ENCODE results near the gene MYBBP1A.

Gene MYBBP1A

DNA sequence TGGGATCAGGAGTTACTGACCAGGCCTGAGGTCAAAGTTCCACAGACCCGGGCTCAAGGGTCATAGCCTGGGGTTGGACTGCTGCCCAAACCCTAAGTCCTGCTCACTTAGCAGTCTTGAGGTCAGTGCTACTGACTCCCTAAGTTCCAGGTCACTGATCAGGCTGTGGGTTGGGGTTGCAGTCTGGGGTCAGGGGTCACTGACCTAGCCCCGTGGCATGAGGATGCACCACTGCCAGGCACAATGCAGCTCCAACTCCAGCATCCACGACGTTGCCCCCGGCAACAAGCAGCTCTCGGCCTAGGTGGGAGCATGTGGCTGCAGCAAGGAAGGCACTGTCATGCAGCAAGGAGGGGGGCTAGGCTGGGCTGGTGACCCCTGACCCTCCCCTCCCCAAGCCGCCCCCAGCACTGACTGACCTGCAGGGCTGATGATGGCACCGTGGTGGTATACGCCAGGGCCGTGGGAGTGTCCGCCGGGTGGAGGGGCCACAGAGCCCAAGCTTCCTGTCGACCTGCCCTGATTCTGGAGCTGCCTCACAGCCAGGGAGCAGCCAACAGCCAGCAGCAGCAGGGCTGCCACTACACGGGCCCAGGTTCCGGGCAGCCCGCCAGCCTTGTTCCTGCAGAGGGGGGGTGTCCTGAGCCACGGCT lies 4.1 kb upstream of the MYBBP1A start:
- Mint-ChIP-seq H3K9me3 (no peaks in the 10 kb centered on the region), H3K4me1 (peaks cover 30% of the 10 kb centered on the region), H3K27ac (ENCODE audit: low read depth) (no peak overlapping the region), H3K27me3 (no peaks in the 10 kb centered on the region), H3K36me3 (ENCODE audit: insufficient read depth) (peaks cover 8% of the 10 kb centered on the region), H3K4me3 (no peak overlapping the region)
- ATAC-seq (replicated peaks; ENCODE audit: extremely low read depth, poor library complexity, severe bottlenecking) (no peak), DNase-seq (ENCODE audit: low spot score in 2 of 2) (no peak)

DNA sequence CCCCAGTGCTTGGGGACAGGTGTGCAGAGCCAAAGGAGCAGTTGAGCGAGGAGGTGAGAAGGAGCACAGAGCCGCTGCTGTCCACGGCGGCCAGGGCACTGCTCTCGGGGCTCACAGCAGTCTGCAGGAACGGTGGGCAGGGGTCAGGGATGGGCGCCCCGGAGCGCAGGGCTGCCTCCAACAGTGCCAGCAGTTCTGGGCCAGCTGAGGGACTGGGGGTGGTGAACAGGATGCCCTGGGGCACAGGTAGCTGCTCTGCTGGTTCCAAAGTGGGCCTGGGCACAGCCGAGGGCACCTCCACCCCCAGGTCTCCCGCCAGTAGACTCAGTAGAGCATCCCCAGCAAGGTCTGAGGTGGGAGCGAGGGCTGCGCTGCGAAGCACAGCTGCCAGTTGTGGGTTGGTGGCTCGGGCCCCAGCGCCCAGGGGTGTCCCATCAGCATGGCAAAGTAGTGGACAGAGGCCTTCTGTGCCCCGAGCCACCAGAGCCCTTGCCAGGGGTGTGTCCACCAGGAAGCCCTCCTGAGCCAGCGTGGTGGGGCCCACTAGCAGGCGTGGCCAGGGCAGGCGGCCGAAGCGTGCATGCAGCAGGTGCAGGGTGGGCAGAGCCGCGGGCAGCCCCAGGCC lies 3.3 kb upstream of the MYBBP1A start:
- DNase-seq (ENCODE audit: low spot score in 2 of 2) (no peak), ATAC-seq (replicated peaks; ENCODE audit: extremely low read depth, poor library complexity, severe bottlenecking) (no peak)
- peaks cover 37% of the 10 kb centered on the region for H3K4me1 Mint-ChIP-seq
- H3K4me3 Mint-ChIP-seq, result no peak overlapping the region
- no peak overlapping the region for H3K27ac Mint-ChIP-seq (ENCODE audit: low read depth)
- peaks cover 9% of the 10 kb centered on the region for H3K36me3 Mint-ChIP-seq (ENCODE audit: insufficient read depth)
- H3K9me3 Mint-ChIP-seq, result no peaks in the 10 kb centered on the region
- H3K27me3 Mint-ChIP-seq, result no peaks in the 10 kb centered on the region

DNA sequence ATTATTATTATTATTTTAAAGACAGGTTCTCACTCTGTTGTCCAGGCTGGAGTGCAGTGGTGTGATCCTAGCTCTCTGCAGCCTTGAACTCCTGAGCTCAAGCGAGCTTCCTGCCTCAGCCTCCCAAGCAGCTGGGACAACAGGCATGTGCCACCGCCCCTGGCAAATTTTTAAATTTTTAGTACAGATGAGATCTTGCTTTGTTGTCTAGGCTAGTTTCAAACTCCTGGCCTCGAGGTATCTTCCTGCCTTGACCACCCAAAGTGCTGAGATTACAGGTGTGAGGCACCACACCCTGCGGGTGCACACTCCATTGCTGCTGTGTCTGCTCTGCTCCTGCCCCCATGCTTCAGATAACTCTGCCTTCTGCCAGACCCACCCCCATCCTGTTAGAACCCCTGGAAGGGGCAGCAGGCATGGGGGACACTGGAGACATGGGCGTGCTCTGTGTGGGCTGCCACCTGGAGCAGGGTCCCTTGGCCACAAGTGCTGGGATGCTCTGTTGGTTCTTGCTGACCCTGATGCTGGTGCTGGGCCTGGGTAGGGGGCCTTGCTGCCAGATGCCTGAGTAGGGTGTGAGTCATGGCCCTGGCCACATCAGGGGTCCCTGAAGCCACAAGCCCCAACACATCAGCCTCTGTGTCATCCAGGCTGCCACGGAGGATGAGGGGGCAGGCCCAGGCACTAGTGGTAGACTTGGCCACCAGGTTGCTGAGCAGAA lies 2.6 kb upstream of the MYBBP1A start:
- no peak overlapping the region for H3K4me3 Mint-ChIP-seq
- ATAC-seq (replicated peaks; ENCODE audit: extremely low read depth, poor library complexity, severe bottlenecking) (no peak), DNase-seq (ENCODE audit: low spot score in 2 of 2) (no peak)
- H3K4me1 Mint-ChIP-seq, result peaks cover 37% of the 10 kb centered on the region
- H3K9me3 Mint-ChIP-seq, result no peaks in the 10 kb centered on the region
- peaks cover 9% of the 10 kb centered on the region for H3K36me3 Mint-ChIP-seq (ENCODE audit: insufficient read depth)
- no peaks in the 10 kb centered on the region for H3K27me3 Mint-ChIP-seq
- H3K27ac Mint-ChIP-seq (ENCODE audit: low read depth), result no peak overlapping the region

DNA sequence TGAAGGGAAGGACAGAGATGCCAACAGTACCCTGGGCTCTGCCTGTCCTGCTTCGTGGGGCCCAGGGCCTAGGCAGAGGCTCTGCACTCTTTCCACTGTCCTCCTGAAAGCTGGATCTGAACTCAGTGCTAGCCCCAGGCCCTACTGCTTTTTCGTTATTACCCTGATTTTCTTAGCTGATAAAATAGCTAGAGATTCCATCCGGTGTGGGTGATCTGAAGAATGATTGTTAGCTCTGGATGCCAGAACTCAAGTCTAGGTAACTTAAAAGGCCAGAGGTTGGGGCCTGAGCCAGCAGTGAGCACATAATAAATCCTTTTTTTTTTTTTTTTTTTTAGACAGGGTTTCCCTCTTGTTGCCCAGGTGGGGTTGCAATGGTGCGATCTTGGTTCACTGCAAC lies 1.8 kb upstream of the MYBBP1A start:
- DNase-seq (ENCODE audit: low spot score in 2 of 2), result no peak
- Mint-ChIP-seq H3K4me3 (peak overlapping the region; percentile 89), H3K36me3 (ENCODE audit: insufficient read depth) (peaks cover 11% of the 10 kb centered on the region), H3K4me1 (peaks cover 30% of the 10 kb centered on the region), H3K9me3 (no peaks in the 10 kb centered on the region), H3K27ac (ENCODE audit: low read depth) (no peak overlapping the region), H3K27me3 (no peaks in the 10 kb centered on the region)
- ATAC-seq (replicated peaks; ENCODE audit: extremely low read depth, poor library complexity, severe bottlenecking), result no peak

DNA sequence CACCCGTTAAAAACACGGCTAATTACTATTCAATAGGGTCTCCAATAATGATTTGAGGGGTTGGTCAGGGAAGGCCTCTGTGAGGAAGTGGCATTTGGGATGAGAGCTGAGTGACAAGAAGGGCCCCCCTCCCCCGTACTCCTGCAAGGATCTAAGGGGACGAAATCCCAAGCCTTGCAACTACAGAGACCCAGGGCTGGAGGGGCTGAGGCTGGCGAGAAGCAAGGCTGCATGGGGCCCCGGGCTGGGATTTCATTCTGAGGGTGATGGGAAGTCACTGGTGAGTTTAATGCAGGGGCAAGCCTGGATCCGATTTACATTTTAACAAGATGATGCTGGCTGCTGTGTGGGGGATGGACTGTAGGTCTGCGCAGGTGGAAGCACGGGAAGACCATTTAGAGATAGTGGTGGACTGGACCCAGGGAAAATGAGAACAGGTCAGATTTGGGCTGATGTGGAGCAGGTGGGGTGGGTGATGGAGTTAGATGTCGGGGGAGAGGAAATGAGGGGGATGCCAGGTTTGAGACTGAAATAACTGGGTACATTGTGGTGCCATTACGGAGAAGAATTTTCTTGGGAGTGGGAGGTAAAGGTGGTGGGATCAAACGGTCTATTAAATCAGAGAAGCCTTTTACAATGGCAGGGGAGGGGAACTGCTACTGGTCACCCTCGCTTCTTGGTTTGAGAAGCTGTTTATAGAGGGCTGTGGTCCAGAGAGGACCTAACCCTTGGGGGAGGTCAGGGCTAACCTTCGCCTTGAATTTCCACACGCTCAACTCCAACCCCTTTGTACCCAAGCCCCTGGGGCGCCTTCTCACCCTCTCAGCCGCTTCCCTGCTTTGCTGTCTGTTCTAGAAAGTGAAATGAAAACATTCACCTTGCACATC lies 932 bp upstream of the MYBBP1A start:
- Mint-ChIP-seq H3K27me3 (no peaks in the 10 kb centered on the region), H3K27ac (ENCODE audit: low read depth) (peak overlapping the region; percentile 96), H3K36me3 (ENCODE audit: insufficient read depth) (peaks cover 16% of the 10 kb centered on the region), H3K4me1 (peaks cover 27% of the 10 kb centered on the region), H3K4me3 (peak overlapping the region; percentile 89), H3K9me3 (no peaks in the 10 kb centered on the region)
- DNase-seq (ENCODE audit: low spot score in 2 of 2) (no peak), ATAC-seq (replicated peaks; ENCODE audit: extremely low read depth, poor library complexity, severe bottlenecking) (no peak)

DNA sequence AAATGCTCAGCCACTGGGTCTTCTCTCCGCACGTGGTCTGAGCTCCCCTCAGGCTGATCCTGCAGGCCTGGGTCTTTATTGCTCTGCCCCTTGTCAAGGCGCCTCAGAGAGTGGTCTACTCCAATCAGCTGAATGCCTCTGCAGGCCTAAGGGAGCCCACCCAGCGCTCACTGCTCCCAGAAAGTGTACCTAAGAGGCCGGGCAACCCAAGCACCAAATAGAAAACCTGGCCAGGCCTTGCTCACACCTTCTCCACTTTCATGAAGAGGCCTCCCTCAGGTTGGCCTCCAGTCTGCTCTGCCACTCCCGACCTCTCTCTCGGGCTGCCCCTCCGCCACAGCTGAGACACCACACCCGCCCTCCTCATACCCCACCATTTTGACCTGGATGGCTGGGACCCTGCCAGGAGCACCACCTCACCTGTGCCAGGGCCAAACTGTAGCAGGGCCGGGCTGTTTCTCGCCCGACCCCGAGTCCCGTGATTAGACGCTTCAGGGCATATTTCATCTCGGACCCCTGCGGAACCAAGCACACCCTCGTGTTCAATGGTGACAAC lies 665 bp downstream of the MYBBP1A start:
- H3K36me3 Mint-ChIP-seq (ENCODE audit: insufficient read depth), result peaks cover 30% of the 10 kb centered on the region
- H3K27ac Mint-ChIP-seq (ENCODE audit: low read depth), result peak overlapping the region; percentile 96
- H3K4me3 Mint-ChIP-seq, result peak overlapping the region; percentile 89
- H3K9me3 Mint-ChIP-seq, result no peaks in the 10 kb centered on the region
- no peaks in the 10 kb centered on the region for H3K27me3 Mint-ChIP-seq
- ATAC-seq (replicated peaks; ENCODE audit: extremely low read depth, poor library complexity, severe bottlenecking) (no peak), DNase-seq (ENCODE audit: low spot score in 2 of 2) (no peak)
- H3K4me1 Mint-ChIP-seq, result peaks cover 27% of the 10 kb centered on the region

DNA sequence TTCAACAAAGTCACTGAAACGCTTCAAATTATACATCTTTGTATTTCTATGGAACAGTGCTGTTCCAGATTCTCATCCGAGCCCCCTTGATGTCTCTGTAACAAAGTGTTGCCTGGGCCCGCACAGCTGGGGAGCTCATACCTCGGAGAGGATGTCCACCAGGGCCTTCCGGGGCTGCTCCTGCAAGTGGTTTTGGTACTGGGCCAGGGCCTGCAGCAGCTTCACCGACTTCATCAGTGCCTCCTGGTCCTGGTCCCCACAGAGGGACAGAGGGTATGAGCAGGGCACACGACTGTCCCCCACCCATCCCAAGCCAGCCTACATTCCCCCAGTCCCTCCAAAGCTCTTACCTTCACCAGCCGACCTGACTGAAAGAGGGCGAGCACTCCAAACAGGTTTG lies 1.5 kb downstream of the MYBBP1A start:
- Mint-ChIP-seq H3K4me3 (peak overlapping the region; percentile 89), H3K4me1 (peaks cover 27% of the 10 kb centered on the region), H3K27me3 (no peaks in the 10 kb centered on the region), H3K9me3 (no peaks in the 10 kb centered on the region), H3K36me3 (ENCODE audit: insufficient read depth) (peaks cover 32% of the 10 kb centered on the region), H3K27ac (ENCODE audit: low read depth) (no peak overlapping the region)
- ATAC-seq (replicated peaks; ENCODE audit: extremely low read depth, poor library complexity, severe bottlenecking) (no peak), DNase-seq (ENCODE audit: low spot score in 2 of 2) (no peak)

DNA sequence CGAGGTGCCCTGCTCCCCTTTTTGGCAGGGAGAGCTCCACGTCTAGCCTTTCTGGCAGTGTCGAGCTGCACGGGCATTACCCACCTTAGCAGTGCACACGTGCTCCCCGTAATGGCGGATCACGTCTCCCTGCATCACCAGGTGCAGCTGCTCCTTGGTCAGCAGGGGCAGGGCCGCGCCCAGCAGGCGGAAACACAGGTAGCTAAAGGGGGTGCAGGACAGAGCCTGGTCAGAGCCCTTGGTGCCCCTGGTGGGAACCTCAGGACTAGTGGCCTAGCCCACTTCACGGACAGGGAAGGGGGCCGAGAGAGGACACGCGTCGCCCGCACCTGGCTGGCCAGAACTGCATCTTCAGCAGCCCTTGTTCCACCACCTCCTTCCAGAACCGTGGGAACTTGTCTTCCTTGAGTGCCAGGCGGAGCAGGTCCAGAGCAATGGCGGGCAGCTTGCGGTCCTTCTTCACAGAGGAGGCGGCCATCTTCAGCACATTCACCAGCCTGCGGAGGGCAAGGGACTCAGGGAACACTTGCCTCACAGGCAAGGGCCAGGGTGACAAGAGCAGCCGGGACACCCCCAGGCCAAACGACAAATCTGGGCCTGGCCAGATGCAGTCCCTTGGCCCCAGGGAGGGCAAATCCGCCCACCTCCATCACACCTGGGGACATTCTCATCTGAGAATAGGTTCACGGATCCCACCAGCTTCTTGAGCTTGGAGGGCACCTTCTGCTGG lies 3.2 kb downstream of the MYBBP1A start:
- H3K27ac Mint-ChIP-seq (ENCODE audit: low read depth), result no peak overlapping the region
- no peak overlapping the region for H3K4me3 Mint-ChIP-seq
- ATAC-seq (replicated peaks; ENCODE audit: extremely low read depth, poor library complexity, severe bottlenecking) (no peak), DNase-seq (ENCODE audit: low spot score in 2 of 2) (no peak)
- H3K27me3 Mint-ChIP-seq, result no peaks in the 10 kb centered on the region
- H3K4me1 Mint-ChIP-seq, result peaks cover 27% of the 10 kb centered on the region
- no peaks in the 10 kb centered on the region for H3K9me3 Mint-ChIP-seq
- peaks cover 36% of the 10 kb centered on the region for H3K36me3 Mint-ChIP-seq (ENCODE audit: insufficient read depth)

DNA sequence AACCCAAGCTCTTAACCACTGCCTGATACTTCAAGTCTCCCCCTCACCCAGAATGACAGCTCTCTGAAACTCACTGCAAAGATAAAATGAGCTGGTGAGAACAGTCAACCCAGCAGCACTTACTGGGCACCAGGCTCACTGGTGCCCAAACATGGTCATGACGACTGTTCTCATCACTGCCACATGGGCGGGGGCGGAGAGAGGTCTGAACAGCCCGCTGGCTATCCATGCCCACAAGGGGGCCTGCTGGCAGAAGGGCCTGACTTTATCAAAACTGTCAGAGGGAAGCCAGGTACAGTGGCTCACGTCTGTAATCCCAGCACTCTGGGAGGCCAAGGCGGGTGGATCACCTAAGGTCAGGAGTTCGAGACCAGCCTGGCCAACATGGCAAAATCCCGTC lies 4.0 kb downstream of the MYBBP1A start:
- peaks cover 34% of the 10 kb centered on the region for H3K36me3 Mint-ChIP-seq (ENCODE audit: insufficient read depth)
- no peak for ATAC-seq (replicated peaks; ENCODE audit: extremely low read depth, poor library complexity, severe bottlenecking)
- H3K27me3 Mint-ChIP-seq, result no peaks in the 10 kb centered on the region
- no peak overlapping the region for H3K27ac Mint-ChIP-seq (ENCODE audit: low read depth)
- no peak overlapping the region for H3K4me3 Mint-ChIP-seq
- no peak for DNase-seq (ENCODE audit: low spot score in 2 of 2)
- peaks cover 26% of the 10 kb centered on the region for H3K4me1 Mint-ChIP-seq
- H3K9me3 Mint-ChIP-seq, result no peaks in the 10 kb centered on the region

DNA sequence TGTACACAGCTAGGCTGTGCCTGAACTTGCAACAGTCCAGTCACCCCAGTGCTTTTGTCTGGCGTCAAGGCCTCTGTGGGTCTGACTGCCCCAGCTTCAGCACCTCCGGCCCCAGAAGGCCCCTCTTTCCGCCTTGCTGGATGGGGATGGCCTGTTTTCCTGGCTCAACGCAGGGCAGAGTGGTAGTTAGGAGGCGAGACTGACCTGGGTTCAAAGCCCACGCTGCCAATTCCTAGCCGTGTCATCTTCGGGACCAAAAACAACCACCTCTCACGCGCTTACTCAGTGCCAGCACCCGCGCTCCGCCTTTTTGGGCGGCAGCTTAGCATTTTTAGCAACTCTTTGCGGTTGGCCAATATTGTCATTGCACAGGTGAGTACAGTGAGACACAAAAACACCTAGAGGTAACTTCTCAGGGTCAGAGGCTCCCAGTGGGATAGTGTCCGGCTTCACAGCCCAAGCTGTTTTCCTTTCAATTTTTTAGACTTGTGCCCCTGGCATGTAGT lies 4.6 kb downstream of the MYBBP1A start:
- H3K9me3 Mint-ChIP-seq, result no peaks in the 10 kb centered on the region
- ATAC-seq (replicated peaks; ENCODE audit: extremely low read depth, poor library complexity, severe bottlenecking), result no peak
- no peak for DNase-seq (ENCODE audit: low spot score in 2 of 2)
- peaks cover 21% of the 10 kb centered on the region for H3K4me1 Mint-ChIP-seq
- H3K27me3 Mint-ChIP-seq, result no peaks in the 10 kb centered on the region
- peaks cover 38% of the 10 kb centered on the region for H3K36me3 Mint-ChIP-seq (ENCODE audit: insufficient read depth)
- no peak overlapping the region for H3K27ac Mint-ChIP-seq (ENCODE audit: low read depth)
- H3K4me3 Mint-ChIP-seq, result no peak overlapping the region

DNA sequence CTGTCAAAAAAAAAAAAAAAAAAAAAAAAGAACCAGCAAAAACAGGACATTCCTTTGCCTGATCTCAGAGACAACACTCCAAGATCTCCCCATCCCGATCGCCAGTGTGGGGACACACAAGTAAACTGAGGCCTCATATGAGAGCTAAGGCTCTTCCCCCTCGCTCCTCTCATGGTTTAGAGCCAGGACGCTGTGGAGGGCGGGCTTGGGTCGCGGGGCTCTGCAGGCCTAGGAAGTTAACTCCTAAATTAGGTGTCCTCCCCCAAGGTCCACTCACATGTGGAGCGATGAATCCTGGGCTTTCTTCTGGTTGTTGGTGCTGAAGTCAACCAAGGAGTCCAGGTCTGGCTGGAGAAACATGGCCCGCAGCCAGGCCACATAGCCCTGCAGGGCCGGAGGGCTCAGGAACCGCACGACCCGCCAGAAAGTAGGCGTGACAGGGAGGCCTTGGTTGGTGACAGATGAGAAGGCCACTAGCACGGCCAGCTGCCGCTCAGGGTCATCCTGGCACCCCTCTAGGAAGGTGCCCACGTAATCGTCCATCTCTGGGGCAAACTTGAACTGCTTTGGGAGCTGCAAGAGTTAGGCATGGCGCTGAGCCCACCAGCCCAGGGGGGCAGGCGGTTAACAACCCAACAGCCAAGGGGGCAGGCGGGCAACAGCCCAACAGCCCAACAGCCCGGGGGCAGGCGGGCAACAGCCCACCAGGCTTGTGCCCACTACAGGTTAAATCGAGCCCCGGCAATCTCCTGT lies 5.2 kb downstream of the MYBBP1A start:
- no peak for ATAC-seq (replicated peaks; ENCODE audit: extremely low read depth, poor library complexity, severe bottlenecking)
- Mint-ChIP-seq H3K27ac (ENCODE audit: low read depth) (no peak overlapping the region), H3K9me3 (no peaks in the 10 kb centered on the region), H3K36me3 (ENCODE audit: insufficient read depth) (peaks cover 35% of the 10 kb centered on the region), H3K27me3 (no peaks in the 10 kb centered on the region), H3K4me3 (no peak overlapping the region), H3K4me1 (peaks cover 14% of the 10 kb centered on the region)
- no peak for DNase-seq (ENCODE audit: low spot score in 2 of 2)
